NCI-H2107 (cell line): ENCODE measurements around the gene IRAK1BP1.
"Not testable (repeated sequence)": the region's sequence is repeated elsewhere in the genome, so short reads cannot be mapped to it uniquely, and the experiment has no call there.

Experiments used
- DNase-seq: peaks from one replicate; lab custom pipeline; 2025; lab: John Stamatoyannopoulos, UW

The IRAK1BP1 gene, protein sequence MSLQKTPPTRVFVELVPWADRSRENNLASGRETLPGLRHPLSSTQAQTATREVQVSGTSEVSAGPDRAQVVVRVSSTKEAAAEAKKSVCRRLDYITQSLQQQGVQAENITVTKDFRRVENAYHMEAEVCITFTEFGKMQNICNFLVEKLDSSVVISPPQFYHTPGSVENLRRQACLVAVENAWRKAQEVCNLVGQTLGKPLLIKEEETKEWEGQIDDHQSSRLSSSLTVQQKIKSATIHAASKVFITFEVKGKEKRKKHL

DNA sequence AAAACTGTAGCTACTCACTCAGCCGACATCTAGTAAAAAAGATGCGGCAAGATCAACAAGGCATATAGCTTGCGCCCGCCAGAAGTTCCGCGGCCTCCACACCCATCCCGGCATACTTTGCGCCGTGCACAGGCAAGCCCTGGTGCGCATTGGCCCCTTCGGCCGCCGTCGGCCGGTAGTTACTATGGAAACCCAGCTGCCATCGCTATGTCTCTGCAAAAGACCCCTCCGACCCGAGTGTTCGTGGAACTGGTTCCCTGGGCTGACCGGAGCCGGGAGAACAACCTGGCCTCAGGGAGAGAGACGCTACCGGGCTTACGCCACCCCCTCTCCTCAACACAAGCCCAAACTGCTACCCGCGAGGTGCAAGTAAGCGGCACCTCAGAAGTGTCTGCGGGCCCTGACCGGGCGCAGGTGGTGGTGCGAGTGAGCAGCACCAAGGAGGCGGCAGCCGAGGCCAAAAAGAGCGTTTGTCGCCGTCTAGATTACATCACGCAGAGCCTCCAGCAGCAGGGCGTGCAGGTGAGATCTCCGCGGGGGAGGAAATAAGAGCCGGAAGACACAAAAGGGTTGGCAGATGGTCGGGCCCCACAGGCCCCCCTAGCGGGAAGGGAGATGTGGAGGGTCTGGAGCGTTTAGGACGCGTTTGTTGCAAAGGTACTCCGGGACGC lies at the start of gene IRAK1BP1:
TSS of gene IRAK1BP1 (plus strand) at position 182 of the 671 bp plus-strand sequence. CDS start at position 208, 26 bp downstream.
- peak; percentile 75 for DNase-seq

DNA sequence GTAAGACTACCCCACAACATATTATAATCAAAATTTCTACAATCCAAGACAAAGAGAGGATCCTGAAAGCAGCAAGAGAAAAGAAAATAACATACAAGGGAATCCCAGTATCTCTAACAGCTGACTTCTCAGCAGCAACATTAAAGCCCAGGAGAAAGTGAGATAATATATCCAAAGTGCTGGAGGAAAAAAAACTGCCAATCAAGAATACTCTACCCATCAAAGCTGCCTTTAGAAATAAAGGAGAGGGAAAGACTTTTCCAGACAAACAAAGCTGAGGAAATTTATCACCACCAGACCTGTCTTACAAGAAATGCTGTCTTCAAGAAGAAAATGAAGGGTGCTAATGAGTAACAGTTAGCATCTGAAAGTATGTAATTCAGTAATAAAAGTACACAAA lies 43.3 kb upstream of the IRAK1BP1 start:
- DNase-seq: no peak

DNA sequence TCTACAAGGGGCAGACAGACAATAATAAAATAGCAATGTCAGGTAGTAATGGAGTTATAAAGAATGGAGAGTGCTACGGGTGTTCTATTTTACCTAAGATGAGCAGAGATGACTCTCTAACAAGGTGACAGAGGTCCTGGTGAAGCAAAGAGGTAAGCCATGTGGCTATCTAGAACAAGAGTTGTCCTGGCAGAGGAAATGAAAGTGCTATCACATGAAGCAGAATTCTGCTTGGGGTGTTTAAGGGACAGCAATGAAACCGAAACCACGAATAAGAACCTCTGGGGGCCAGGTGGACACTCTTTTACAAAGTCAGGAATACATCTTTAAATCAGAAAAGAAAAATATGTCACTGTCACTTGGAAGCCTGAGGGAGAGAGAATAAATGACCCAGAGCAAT lies 37.9 kb upstream of the IRAK1BP1 start:
- DNase-seq: no peak

DNA sequence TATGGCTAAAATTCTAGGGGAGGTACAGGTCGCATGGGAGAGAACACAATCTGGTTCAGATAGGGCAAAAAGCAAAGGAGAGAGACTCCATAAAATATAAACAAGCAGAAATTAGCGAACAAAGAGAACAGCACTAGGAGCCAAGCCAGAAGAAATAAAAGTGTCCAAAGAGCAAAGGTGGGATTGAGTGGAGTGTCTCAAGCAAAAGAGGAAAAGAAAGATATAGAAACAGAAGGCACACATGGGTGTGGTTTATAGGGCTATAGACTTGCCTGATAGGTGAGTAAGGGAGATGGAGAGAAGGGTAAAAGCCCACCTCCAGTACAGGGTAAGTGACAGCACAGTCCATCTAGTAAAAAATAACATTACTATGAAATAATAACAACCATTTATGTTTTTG lies 36.5 kb upstream of the IRAK1BP1 start:
- DNase-seq: no peak

DNA sequence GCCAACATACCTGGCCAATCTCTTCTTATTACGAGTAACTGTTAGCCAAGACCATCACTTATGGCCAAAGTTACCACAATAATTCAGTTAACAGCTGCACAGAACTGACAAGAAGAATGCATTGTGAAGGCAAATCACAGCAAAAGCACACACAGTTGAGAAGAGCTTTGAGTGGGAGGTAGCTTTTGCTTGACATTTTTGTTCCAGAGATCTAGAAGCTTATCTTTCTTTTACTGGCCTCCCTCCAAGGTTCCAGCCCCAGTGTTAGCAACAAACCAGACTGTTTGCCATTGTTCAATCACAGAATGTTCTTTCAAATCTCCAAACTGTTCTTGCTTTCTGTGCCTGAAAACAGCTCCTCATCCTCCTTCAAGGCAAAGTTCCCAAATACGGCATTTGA lies 35.9 kb upstream of the IRAK1BP1 start:
- DNase-seq: no peak

DNA sequence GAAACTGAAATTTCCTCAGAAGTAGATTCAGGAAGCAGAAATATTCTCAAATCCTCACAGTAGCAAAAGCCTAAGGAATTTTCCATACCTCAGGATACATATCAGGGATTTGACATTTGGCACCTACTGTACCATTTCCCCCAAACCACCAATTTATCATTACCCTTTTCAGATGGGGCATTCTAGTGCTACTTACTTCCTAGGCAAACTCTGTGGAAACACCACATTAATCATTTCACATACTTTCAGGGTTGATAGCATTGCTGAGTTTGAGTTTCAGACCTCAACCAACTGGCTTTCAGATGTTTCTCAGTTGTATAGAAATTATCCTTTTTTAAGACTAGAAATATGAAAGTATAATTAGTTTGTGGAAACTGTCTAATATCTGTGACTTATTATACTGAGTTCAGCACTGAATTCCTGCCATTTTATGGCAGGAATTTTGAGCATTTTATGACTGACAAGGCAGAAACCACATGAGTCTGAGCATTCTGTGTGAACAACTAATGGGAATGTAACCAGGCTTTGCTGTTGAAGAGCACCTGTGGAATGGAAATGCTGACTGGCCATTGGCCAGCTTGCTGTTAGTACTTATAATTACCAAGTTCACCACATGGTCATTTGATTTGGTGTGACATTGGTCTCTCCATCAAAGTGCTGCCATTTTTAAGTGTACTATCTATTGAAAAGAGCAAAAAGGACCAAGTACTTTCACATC lies 35.1 kb upstream of the IRAK1BP1 start:
- no peak for DNase-seq

DNA sequence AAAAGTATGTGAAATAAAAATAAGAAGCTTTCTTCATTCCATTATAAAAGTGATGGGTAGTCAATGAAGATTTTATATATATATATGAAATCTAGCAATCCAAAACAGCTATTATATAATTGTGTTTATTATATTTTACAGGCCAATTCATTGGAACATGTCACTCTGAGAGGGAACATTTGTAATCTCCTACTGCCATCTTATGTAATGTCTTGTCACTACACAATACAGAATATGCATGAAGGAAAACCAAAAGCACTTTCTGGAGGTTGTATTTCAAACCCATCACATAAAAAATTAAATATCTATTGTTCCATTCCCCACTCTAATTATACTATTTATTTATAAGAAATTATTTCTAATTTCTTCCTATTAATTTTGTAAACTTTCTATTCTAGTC lies 31.5 kb upstream of the IRAK1BP1 start:
- no peak for DNase-seq

DNA sequence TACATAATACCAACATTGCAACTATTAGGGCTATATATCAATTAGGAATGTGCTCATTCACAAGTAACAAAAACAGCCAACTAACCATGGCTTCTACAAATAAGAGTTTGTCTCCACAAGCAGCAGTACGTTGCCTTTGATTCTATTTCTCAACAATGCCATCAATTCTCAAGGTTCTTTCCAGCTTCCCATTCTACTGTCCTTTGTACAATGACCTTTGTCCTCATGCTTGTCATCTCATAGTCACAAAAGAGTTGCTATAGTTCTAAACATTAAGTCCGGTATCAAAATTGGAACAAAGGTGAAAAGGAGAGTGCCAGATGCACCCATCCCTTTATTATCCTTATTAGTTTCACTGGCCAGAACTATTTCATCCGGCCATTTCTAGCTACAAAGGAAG lies 30.8 kb upstream of the IRAK1BP1 start:
- DNase-seq: no peak

DNA sequence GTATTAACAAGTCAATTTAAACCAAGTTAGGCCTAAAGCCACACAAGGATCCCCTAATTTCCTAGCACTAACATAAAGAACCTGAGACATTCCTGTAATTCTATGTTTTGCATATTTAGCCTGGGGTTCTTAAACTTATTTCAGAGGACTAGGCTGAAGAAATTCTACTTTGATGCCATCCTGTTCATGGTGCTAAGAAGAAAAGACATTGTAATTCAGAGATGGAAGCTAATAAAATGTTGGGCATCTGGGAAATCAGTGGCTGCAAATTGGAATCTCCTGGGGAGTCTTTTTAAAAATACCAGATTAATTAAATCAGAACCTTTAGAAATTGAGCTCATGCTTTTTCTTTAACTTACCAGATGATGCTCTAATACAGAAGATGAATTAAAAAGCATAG lies 26.2 kb upstream of the IRAK1BP1 start:
- no peak for DNase-seq

DNA sequence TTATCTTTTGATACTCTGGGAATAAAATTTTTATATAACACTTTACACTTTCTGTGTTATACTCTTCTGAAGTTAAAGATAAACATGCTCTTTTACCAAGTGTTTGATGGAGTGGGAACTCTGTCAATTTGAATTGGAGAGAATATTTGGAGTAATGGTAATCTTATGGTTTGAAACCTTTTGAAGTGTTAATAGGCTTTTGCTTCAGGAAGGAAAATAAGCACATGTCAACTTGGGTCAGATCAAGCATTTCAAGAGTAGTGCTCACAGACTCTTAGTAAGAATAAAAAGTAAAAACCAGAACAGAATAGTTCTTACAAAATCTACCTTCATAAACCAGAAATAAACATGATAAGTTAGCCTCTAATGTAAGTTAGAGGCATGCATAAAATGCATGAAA lies 24.4 kb upstream of the IRAK1BP1 start:
- no peak for DNase-seq

DNA sequence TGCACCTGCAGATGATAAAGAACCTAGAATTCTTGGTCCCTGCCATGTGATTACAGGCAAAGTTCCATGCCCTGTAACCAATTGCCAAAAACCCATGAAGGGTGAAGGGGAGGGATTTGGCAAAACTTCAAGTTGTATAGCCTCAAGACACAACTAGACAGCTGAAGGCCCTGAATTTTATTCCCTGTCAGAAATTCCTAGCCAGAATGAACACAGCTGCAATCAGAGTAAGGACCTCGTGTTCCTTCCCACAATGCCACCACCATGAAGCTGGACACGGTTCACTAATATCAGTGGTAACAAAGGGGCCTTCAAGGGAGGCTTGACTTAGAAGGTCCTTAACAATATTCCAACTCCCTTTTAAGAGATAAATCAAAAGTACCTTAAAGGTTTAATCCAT lies 22.5 kb upstream of the IRAK1BP1 start:
- DNase-seq: no peak

DNA sequence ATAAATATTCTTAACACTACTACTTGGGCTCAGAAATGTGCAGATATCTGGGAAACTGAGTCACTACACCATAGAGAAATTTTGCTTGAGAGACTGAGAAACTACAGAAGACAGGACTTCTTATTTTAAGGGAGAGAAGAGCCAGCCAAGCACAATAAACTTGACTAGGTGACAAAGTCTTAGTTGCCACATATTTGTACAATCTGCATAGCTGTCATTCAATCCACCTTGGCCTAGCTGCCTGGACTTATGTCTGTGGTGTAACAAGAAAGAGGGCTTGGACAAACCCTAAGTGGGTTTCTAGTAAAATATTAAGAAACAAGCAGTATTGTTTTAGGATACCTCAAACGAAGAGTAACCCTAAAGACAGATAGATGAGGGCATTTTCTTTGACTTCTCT lies 21.8 kb upstream of the IRAK1BP1 start:
- no peak for DNase-seq

DNA sequence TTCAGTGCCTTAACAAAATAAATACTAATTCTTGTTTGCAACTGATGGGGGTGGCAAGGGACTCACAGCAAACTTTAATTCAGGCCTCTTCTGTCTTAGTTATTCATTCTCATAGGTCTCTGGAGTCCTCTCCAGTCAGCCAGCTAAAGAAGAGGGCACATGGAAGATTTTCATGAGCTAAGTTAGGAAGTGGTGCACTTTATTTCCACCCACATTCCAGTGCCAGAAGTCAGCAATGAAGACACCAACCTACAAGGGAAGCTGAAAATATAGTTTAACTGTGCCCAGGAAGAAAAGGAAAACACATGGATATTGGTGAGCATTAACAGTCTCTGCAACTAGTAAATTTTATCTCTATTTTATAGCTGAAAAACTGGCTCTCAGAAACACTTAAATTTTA lies 16.7 kb upstream of the IRAK1BP1 start:
- no peak for DNase-seq

DNA sequence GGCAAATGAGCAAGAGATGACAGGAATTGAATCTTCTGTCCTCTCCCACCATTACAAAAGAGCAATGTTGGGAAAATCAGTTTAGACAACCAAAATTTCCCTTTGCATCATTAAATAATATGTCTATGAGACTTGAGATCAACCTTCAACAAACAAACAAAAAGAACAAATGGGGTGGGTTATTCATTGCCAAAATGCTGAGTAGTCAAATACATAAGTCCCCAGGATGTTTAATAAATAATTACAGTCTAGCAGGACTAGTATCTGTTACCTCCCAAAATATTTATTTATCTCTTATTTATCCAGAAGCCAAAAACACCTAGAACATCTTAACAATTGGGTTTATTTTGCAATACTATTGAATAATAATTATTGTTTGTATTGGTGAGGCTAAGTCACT lies 16.2 kb upstream of the IRAK1BP1 start:
- no peak for DNase-seq

DNA sequence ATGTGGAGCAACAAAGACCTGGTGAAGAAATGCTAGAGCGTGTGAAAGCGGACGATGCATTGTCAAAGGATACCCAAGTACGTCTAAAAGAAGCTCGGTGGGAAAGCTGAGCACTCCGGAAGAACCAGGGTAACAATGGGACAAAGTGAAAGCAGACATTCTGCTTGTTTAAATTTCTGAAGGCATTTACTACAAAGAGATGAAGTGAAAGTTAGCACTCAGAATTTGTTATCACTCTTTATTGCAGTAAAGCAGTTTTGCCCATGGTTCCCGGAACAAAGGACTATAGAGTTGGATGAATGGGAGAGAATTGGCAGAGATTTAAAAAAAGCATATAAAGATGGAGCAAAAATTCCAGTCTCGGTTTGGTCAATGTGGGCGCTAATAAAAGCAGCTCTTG lies 12.8 kb upstream of the IRAK1BP1 start:
- DNase-seq: no peak

DNA sequence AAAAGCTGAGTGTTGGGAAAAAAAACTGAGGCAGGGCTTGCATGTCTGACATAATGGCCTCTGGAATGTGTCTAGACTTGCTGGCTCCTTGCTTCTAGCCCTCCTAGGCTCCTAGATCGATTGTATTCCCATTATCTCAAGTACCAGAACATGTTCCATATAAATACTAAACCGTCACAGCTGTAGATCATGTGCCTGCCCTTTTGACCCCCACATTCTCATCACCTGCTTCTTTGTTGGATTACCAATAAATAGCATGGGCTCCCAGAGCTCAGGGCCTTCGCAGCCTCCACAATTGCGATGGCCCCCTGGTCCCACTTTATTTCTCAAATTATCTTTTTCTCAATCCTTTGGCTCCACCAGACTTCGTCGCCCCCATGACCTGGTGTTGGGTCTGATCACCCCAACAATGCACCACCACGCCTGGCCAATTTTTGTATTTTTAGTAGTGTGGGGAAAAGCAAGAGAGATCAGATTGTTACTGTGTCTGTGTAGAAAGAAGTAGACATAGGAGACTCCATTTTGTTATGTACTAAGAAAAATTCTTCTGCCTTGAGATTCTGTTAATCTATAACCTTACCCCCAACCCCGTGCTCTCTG lies 8.9 kb upstream of the IRAK1BP1 start:
- not testable (repeated sequence) for DNase-seq

DNA sequence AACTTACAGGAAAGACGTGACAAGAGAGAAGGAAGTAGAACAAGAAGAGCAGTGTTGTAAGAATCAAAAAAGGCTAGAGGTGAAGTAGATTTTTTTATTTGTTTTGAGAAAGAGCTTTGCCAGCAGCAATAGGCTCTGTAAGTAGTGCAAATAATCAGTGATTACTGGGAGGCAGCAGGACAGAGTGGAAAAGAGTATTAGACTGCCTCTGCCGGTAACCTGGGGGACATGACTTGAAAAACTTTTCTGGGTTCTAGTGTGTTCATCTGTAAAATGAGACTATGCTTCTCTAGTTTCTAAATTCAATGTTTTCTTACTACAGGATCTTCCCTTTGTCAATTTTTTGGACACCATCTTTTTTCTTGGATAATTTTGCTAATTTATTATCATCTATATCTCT lies 5.8 kb upstream of the IRAK1BP1 start:
- DNase-seq: no peak

DNA sequence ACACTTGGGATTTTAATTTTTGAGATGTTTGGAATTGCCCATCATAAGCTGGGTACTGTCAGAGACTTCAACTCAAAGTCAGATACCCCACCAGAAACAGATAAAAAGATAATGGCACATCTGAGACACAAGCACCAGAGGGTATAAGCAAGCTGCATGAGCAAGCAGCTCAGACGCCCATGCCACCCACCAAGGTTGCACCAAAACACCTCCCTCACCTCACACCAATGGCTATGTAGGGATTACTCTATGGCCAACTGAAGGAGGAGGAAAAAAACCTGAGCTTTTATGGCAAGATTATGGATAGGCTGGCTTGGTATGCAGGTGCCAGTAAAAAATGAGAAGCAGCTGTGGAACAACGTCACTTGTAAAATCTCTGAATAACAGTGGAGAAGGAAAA lies 3.8 kb upstream of the IRAK1BP1 start:
- no peak for DNase-seq

DNA sequence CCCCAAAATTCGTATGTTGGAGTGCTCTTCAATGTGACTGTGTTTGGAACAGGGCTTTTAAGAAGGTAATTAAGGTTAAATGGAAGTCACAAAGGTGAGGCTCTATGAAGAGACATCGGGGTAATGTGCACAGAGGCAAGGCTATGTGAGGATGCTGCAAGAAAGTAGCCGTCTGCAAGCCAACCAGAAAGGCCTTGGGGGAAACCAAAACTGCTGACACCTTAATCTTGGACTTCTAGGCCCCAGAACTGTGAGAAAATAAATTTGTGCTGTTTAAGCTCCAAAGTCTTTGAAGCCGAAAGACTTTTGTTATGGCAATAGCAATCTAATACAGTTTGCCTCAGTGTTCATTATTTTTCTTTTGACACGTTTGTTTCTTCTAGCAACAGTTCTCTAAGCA lies 2.4 kb upstream of the IRAK1BP1 start:
- no peak for DNase-seq

DNA sequence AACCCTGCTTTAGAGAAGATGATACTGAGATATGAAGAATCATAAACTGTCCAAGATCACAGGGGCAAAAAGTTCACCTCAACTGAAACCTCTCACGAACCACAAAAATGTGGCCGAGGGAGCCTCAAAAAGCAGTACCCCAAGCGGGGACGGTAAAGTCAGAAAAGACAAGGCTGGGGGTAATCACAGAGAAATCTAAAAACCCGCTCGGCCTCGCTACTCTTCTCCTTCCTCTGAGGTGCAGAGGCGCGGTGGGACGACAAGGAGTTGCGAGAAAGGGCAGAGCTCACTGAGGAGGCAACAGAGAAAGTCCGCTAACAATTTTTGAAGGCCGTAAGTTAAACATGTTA lies 356 bp upstream of the IRAK1BP1 start:
- no peak for DNase-seq

DNA sequence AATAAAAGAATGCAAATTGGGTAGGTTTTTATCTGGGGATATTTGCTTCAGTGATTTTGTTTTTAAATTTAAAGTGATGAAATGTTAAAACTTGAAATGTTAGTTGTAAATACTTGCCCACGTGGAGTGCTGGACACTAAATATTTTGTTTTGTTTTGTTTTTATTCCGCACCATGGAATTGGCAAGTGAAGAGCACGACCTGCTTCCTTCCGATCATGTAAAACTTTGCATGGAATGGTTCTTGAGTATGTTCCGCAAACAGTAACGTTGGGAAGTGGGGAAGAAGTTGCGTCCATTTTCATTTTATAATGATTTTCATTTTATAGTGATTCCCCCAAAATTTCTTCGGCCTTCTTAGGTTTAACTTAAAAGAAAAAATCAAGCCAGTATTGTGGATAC lies 765 bp downstream of the IRAK1BP1 start:
- no peak for DNase-seq

DNA sequence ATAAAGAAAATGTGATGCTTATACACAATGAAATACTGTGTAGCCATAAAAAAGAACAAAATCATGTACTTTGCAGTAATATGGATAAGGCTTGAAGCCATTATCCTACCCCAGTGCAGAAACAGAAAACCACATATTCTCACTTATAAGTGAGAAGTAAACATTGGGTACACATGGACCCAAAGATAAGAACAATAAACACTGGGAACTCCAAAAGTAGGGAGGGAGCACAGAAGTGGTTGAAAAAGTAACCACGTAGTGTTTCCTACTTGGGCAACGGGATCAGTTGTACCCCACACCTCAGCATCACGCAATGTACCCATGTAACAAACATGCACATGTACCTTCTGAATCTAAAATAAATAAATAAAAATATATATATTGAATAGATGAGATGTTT lies 8.2 kb downstream of the IRAK1BP1 start:
- no peak for DNase-seq

DNA sequence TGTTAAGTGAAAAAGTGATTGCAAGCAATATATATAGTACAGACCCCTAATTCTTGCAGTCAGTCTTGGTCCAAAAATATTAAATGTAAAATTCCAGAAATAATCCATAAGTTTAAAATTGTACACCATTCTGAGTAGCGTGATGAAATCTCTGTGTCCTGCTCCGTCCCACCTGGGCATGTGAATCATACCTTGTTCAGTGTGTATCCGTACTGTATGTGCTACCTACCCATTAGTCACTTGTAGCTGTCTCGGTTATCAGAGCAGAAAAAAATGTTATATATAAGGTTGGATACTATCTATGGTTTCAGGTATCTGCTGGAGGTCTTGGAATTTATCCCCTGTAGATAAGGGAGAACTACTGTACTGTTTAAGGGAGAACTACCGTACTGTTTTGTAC lies 16.3 kb downstream of the IRAK1BP1 start:
- DNase-seq: no peak
